Forelimb muscle (tissue), 1 donor: ENCODE data around the gene SPATA20. TPM values are rescaled to one million over a fixed set of nuclear protein-coding genes. Genes with fewer than 3 reads are reported as not detected.

Source experiments
- DNase-seq: peaks from one replicate; pipeline ENCODE4 v3.0.0-alpha.2; 2013; ENCODE audit warnings: low read depth
- polyA plus RNA-seq: library from polyadenylated mRNA; unstranded; fragments of 120-200 nt; gene quantifications from one replicate; pipeline ENCODE4 v1.2.1, GENCODE V29; 2013; ENCODE audit not compliant: insufficient read length

Gene SPATA20
- polyA plus RNA-seq, 1 donor, result 24.3 TPM

DNA sequence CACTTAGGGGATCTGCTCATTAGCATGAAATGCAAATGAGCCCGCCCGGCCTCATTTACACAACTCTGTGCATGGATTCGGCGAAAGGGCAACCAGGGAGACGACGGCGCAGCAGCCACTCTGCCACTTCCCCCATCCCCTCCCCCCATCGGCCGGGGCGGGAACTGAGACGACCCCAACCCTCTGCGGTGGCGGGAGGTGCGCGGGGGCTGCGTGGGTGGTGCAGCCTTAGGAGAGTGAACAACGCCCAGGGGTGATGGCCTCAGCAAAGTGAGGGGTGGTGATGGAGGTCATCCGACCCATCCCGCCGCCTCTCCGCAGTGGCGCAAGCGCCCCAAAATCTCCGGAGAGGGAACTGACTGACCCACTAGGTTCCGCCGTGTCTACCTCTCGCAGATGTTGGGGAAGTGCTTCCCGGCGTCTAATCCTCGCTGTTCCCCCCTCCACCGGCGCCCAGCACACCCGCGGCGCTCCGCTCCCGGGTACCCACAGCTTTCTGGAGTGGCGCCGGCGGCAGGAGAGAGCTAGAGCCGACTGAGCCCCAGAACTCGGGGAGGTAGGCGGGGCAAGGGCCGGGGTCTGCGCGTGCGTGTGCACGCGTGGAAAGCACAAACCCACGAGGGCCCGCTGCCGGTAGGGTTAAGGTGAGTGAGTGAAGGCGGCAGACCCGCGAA lies 12.1 kb downstream of the SPATA20 start:
- DNase-seq, result no peak

GRCh38 chr17:50559674-50560184 lies 12.8 kb downstream of the SPATA20 start:
- DNase-seq, result no peak

GRCh38 chr17:50560185-50560824 lies 13.3 kb downstream of the SPATA20 start, which contains the start of gene CACNA1G:
Gene CACNA1G, plus strand, starts transcription at chr17:50560715. Its CDS starts 745 bp downstream, at chr17:50561460.
- no peak for DNase-seq

GRCh38 chr17:50560931-50561745 lies 14.2 kb downstream of the SPATA20 start:
- DNase-seq, result no peak

- DNase-seq, result no peak
These were observed 14.8 kb downstream of the SPATA20 start for GRCh38 chr17:50561746-50562141.

DNA sequence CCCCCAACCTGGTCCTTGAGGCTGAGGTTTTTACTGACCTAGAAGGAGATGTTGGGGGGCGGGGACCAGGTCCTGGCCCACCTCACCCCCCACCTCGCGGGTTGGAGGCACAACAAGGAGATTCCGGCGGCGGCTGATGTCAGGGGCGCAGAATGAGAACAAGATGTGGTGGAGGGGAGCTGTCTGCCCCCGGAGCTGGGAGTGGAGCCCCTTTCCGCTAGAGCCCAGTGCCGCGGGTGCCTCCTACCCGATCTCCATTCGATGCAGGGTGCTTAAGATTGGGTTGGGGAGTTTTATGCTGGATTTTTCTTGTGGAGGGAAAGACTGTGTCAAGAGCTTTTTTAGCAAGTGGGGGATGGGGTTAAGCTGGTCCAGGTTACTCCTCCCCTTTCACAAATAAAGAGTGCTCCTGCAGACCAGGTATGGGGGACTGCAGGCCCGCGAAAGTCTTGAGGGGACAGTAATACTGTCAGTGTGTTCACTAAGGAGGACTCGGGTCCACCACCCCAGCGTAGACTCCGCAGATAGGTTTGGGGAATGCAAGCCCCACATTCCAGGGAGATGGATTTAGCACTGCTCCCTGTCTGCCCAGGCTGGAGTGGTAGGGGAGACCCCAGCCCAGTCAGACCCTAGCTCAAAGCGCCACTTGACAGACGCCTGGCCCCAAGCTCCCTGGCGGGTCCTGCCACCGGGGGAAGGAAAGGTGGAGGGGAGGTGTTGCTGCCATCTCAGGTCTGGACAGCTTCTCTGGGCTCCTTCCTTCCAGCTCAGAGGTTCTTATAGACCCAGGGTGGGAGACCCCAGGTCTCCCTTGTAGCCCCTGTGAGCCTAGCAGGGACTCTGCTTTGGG lies 15.5 kb downstream of the SPATA20 start:
- no peak for DNase-seq

- DNase-seq, result no peak
These were observed 16.1 kb downstream of the SPATA20 start for GRCh38 chr17:50563092-50563511.

DNA sequence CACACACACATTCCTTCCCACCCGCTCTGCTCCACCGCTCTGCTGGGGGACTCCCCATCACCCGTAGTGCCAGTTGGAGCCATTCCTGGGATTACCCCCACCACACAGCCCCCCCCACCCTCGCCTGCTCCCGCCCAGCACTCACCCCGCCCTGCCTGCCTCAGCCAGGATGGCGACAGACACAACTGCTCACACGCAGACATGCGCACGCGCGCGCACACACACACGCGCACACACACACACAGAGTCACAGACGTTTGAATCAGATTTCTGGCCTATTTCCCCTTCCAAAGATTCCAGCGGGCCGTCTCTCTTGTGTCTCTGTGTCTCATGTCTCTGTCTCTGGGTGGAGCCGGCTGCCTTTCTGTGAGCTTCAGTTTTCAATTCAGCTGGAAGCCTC lies 17.9 kb downstream of the SPATA20 start:
- DNase-seq, result no peak

GRCh38 chr17:50565402-50566350 lies 18.7 kb downstream of the SPATA20 start:
- no peak for DNase-seq

DNA sequence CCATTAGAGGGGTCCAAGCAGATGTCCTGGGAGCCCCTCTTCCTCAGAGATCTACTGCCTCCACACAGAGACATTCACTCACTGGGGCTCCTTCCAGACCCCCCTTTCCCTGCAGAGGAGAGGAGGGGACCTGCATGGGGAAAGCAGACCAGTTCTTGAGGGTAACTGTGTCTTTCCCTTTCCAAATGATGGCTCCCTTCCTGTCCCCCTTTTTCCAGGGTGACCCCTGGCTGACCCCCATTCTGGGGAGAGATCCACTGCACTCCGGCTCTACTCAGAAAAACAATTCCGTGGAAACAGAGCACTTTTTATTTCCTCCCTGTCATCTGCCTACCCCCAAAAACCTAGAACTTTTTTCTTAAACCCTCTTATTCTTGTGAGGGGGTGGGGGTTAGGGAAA lies 19.9 kb downstream of the SPATA20 start:
- no peak for DNase-seq

GRCh38 chr17:50568659-50569058 lies 21.7 kb downstream of the SPATA20 start:
- no peak for DNase-seq

GRCh38 chr17:50569592-50569991 lies 22.6 kb downstream of the SPATA20 start:
- no peak for DNase-seq

DNA sequence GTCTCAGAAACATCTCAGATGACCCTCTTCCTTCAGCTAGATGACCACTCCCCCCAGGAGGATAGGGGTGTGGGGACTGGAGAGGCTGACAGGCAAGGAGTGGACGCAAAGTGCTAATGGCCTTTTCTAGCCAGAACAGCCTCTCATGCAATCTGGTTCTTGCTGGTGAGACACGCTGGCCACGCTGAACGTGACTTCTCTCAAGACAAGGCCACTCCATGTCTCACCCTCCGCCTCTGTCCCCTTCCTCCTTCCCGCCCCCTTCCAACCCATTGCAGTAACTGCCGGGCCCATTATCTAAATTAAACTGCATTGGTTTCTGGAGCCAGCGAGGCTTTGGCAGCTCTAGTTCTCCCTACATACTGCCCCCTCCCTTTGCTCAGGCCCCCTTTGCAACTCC lies 23.1 kb downstream of the SPATA20 start:
- no peak for DNase-seq

DNA sequence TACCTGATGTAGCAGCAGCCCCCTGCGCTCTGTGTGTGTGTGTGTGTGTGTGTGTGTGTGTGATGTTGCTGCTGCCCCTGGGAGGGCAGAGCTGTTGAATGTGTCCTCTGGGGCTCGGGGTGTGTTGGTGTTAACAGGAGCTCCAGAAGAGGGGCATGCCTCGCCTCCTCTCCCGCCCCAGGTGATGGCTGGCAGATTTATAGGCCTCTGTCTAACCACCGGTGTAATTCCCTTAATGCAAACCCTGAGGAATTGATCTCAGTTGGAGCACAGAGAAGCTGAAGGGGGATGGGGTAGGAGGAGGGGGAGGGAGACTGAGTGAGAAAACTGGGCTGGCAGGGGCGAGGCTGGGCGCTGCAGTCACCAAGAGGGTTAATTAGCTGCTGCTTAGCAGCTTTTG lies 23.6 kb downstream of the SPATA20 start:
- no peak for DNase-seq

- DNase-seq, result no peak
These were observed 24.7 kb downstream of the SPATA20 start for GRCh38 chr17:50571681-50572080.

DNA sequence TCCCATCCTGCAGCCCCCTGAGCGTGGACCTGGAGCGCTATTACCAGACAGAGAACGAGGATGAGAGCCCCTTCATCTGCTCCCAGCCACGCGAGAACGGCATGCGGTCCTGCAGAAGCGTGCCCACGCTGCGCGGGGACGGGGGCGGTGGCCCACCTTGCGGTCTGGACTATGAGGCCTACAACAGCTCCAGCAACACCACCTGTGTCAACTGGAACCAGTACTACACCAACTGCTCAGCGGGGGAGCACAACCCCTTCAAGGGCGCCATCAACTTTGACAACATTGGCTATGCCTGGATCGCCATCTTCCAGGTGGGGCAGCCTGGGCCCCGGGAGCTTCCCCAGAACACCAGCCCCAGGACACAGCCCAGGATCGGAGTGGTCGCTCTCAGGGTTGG lies 25.6 kb downstream of the SPATA20 start:
- DNase-seq, result no peak

DNA sequence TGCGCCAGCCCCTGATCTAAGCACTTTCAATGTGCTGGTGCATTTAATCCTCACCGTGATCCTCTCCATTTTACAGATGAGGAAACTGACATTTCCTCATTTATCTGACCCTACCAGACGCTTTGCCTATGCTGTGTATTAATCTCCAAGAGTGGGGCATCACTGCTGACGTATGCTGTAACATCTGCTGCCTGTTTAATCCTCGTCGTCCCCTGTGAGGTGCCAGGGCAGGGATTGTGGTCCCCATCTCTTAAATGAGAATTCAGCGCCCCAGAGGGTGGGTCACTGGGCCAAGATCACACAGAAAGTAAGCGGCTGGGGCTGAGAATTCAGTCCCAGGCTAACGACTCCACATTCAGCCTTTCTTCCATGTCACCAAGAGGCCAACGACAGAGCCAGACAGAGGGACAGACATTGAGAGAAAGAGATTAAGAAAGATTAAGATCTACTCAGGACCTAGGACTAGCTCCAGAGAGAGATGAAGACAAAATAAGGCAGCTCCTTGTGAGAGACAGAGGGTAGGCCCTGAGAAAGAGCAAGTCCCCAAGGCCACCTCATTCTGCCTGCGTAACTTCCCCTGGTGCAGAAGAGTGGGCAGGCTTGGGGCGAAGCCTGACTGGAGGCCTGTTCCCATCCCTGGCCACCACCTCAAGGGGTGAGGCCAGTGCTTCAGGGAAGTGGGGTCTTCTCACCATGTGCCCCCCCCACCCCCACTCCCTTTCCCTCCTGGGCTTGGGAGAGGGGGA lies 27.1 kb downstream of the SPATA20 start:
- no peak for DNase-seq

DNA sequence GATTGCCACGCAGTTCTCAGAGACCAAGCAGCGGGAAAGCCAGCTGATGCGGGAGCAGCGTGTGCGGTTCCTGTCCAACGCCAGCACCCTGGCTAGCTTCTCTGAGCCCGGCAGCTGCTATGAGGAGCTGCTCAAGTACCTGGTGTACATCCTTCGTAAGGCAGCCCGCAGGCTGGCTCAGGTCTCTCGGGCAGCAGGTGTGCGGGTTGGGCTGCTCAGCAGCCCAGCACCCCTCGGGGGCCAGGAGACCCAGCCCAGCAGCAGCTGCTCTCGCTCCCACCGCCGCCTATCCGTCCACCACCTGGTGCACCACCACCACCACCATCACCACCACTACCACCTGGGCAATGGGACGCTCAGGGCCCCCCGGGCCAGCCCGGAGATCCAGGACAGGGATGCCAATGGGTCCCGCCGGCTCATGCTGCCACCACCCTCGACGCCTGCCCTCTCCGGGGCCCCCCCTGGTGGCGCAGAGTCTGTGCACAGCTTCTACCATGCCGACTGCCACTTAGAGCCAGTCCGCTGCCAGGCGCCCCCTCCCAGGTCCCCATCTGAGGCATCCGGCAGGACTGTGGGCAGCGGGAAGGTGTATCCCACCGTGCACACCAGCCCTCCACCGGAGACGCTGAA lies 28.7 kb downstream of the SPATA20 start:
- DNase-seq, result no peak

DNA sequence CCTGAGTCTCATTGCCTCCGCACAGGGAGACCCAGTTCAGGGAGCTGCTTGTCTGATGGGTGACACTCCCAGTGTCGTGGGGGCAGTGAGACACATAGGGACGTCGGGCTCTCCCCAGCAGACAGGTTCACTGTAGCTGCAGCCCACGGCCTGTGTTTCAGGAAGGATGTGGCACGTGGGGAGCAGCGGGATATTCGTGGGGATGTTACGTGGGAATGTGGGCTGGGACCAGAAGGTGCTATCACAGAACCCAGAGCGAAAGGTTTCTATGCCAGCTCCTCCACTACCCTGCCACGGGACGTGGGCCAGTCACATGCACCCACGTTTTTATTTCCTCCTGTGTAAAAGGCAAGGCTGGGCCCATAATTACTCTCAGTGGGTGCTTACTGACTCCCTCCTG lies 29.9 kb downstream of the SPATA20 start:
- DNase-seq, result no peak
